Subcutaneous abdominal adipose tissue (tissue), 5 donors: Measurements from ENCODE around the gene AK5.

Experiments used
- H3K27ac ChIP-seq: one replicate; pipeline ENCODE4 v1.7.0; 2013; ENCODE audit warnings: low read depth, mild to moderate bottlenecking, inconsistent platforms, low read length, moderate library complexity
- H3K27me3 ChIP-seq, 5 donors: one replicate each; pipeline ENCODE4 v1.7.0; 2013; ENCODE audit warnings: low read length in 5 of 5, inconsistent platforms in 1 of 5; ENCODE audit not compliant: control insufficient read depth in 5 of 5, insufficient read depth in 4 of 5
- H3K36me3 ChIP-seq, 5 donors: one replicate each; pipeline ENCODE4 v1.7.0; 2013; ENCODE audit warnings: low read length in 5 of 5; ENCODE audit not compliant: control insufficient read depth in 5 of 5, insufficient read depth in 5 of 5
- H3K4me1 ChIP-seq, 5 donors: one replicate each; pipeline ENCODE4 v1.7.0; 2013; ENCODE audit warnings: low read length in 5 of 5, mild to moderate bottlenecking in 3 of 5, moderate library complexity in 1 of 5; ENCODE audit not compliant: control insufficient read depth in 5 of 5, insufficient read depth in 5 of 5
- H3K4me3 ChIP-seq, 5 donors: one replicate each; pipeline ENCODE4 v1.7.0; 2013; ENCODE audit warnings: low read length in 5 of 5, low read depth in 1 of 5
- H3K9ac ChIP-seq, 5 donors: one replicate each; pipeline ENCODE4 v1.7.0; 2013; ENCODE audit warnings: low read length in 5 of 5, mild to moderate bottlenecking in 4 of 5, moderate library complexity in 3 of 5
- H3K9me3 ChIP-seq, 5 donors: one replicate each; pipeline ENCODE4 v1.7.0; 2013; ENCODE audit warnings: low read length in 5 of 5; ENCODE audit not compliant: control insufficient read depth in 5 of 5
- donor health status: healthy.
- donor health status: healthy.
- donor health status: healthy.
- donor health status: healthy.
- donor health status: healthy.

Gene AK5

GRCh38 chr1:77387553-77387952 lies 105.7 kb downstream of the AK5 start:
- Histone ChIP-seq H3K4me1 (no peaks in the 10 kb centered on the region), H3K9me3 (no peaks in the 10 kb centered on the region), H3K4me3 (no peak overlapping the region), H3K27me3 (no peaks in the 10 kb centered on the region), H3K36me3 (no peaks in the 10 kb centered on the region), H3K27ac (no peak overlapping the region), H3K9ac (no peak overlapping the region)

GRCh38 chr1:77388661-77389060 lies 106.8 kb downstream of the AK5 start:
- no peaks in the 10 kb centered on the region for H3K27me3 ChIP-seq
- no peaks in the 10 kb centered on the region for H3K9me3 ChIP-seq
- H3K36me3 ChIP-seq, result no peaks in the 10 kb centered on the region
- no peak overlapping the region for H3K4me3 ChIP-seq
- no peak overlapping the region for H3K9ac ChIP-seq
- H3K4me1 ChIP-seq, result no peaks in the 10 kb centered on the region
- H3K27ac ChIP-seq, result no peak overlapping the region

GRCh38 chr1:77392486-77392885 lies 110.7 kb downstream of the AK5 start:
- no peak overlapping the region for H3K27ac ChIP-seq
- H3K4me3 ChIP-seq, result no peak overlapping the region
- no peaks in the 10 kb centered on the region for H3K4me1 ChIP-seq
- H3K9me3 ChIP-seq, result no peaks in the 10 kb centered on the region
- no peaks in the 10 kb centered on the region for H3K27me3 ChIP-seq
- no peak overlapping the region for H3K9ac ChIP-seq
- no peaks in the 10 kb centered on the region for H3K36me3 ChIP-seq

GRCh38 chr1:77394166-77394565 lies 112.3 kb downstream of the AK5 start:
- Histone ChIP-seq H3K4me1 (no peaks in the 10 kb centered on the region), H3K36me3 (no peaks in the 10 kb centered on the region), H3K4me3 (no peak overlapping the region), H3K27ac (no peak overlapping the region), H3K9me3 (no peaks in the 10 kb centered on the region), H3K9ac (no peak overlapping the region), H3K27me3 (no peaks in the 10 kb centered on the region)

- Histone ChIP-seq H3K4me3 (no peak overlapping the region), H3K27me3 (no peaks in the 10 kb centered on the region), H3K9me3 (no peaks in the 10 kb centered on the region), H3K36me3 (no peaks in the 10 kb centered on the region), H3K27ac (no peak overlapping the region), H3K9ac (no peak overlapping the region), H3K4me1 (no peaks in the 10 kb centered on the region)
Observed at GRCh38 chr1:77395051-77395450, 113.2 kb downstream of the AK5 start.

GRCh38 chr1:77398152-77398551 lies 116.3 kb downstream of the AK5 start:
- Histone ChIP-seq H3K4me1 (no peaks in the 10 kb centered on the region), H3K27ac (no peak overlapping the region), H3K9ac (no peak overlapping the region), H3K27me3 (no peaks in the 10 kb centered on the region), H3K4me3 (no peak overlapping the region), H3K36me3 (no peaks in the 10 kb centered on the region), H3K9me3 (no peaks in the 10 kb centered on the region)

- H3K4me1 ChIP-seq, result no peaks in the 10 kb centered on the region
- no peaks in the 10 kb centered on the region for H3K27me3 ChIP-seq
- H3K36me3 ChIP-seq, result no peaks in the 10 kb centered on the region
- H3K9me3 ChIP-seq, result no peaks in the 10 kb centered on the region
- no peak overlapping the region for H3K27ac ChIP-seq
- no peak overlapping the region for H3K4me3 ChIP-seq
- H3K9ac ChIP-seq, result no peak overlapping the region
Observed at GRCh38 chr1:77399250-77400086, 117.6 kb downstream of the AK5 start.

GRCh38 chr1:77400781-77401180 lies 119.0 kb downstream of the AK5 start:
- no peak overlapping the region for H3K27ac ChIP-seq
- H3K27me3 ChIP-seq, result no peaks in the 10 kb centered on the region
- H3K4me1 ChIP-seq, result no peaks in the 10 kb centered on the region
- H3K36me3 ChIP-seq, result no peaks in the 10 kb centered on the region
- H3K4me3 ChIP-seq, result no peak overlapping the region
- no peaks in the 10 kb centered on the region for H3K9me3 ChIP-seq
- no peak overlapping the region for H3K9ac ChIP-seq

- no peaks in the 10 kb centered on the region for H3K27me3 ChIP-seq
- H3K9me3 ChIP-seq, result no peaks in the 10 kb centered on the region
- no peak overlapping the region for H3K9ac ChIP-seq
- H3K4me3 ChIP-seq, result no peak overlapping the region
- H3K27ac ChIP-seq, result no peak overlapping the region
- no peaks in the 10 kb centered on the region for H3K36me3 ChIP-seq
- H3K4me1 ChIP-seq, result no peaks in the 10 kb centered on the region
Observed at GRCh38 chr1:77401384-77401783, 119.6 kb downstream of the AK5 start.

GRCh38 chr1:77405186-77405585 lies 123.4 kb downstream of the AK5 start:
- Histone ChIP-seq H3K36me3 (no peaks in the 10 kb centered on the region), H3K9ac (no peak overlapping the region), H3K27me3 (no peaks in the 10 kb centered on the region), H3K4me1 (no peaks in the 10 kb centered on the region), H3K4me3 (no peak overlapping the region), H3K27ac (no peak overlapping the region), H3K9me3 (peaks cover 0 to 4% (median 0%) of the 10 kb centered on the region in 5 donors)
